GM21515 (cell line): ENCODE data around the gene RELN.
"Not testable (repeated sequence)": the region's sequence is repeated elsewhere in the genome, so short reads cannot be mapped to it uniquely, and the experiment has no call there.

Experiments used
- ATAC-seq: cut with Tn5 transposase; IDR thresholded peaks from one replicate; pipeline ENCODE4 v1.9.1; 2021; ENCODE audit not compliant: unreplicated experiment

The RELN gene

DNA sequence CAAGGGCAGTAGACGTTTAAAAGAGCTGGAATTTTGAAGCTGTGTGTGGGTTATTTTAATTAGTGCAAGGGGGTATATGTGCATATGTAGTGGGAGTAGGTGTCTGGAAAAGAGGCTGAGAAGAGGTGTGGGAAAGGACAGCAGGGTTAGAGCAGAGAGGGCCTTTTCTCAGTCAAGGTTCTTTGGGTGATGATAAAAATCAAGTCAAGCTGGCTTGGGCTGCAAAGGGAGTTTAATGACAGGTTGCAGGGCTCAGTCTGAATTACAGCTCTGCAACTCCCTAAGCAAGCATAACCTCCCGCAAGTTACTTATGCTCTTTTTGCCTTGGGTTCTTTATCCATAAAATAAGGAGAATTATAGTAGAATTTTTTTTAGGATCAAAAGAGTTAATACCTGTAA, 83.5 kb downstream of the RELN start:
- no peak for ATAC-seq

GRCh38 chr7:103902917-103903316, 86.5 kb downstream of the RELN start:
- ATAC-seq = no peak

DNA sequence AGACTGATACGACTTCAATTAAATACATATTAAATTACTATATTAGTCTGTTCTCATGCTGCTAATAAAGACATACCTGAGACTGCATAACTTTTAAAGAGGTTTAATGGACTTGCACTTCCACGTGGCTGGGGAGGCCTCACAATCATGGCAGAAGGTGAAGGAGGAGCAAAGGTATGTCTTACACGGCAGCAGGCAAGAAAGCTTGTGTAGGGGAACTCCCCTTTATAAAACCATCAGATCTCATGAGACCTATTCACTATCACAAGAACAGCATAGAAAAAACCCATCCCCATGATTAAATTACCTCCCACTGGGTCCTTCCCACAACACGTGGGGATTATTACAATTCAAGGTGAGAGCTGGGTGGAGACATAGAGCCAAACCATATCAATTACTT, 92.6 kb downstream of the RELN start:
- not testable (repeated sequence) for ATAC-seq

- no peak for ATAC-seq
These were observed 94.5 kb downstream of the RELN start for GRCh38 chr7:103894656-103895596.

DNA sequence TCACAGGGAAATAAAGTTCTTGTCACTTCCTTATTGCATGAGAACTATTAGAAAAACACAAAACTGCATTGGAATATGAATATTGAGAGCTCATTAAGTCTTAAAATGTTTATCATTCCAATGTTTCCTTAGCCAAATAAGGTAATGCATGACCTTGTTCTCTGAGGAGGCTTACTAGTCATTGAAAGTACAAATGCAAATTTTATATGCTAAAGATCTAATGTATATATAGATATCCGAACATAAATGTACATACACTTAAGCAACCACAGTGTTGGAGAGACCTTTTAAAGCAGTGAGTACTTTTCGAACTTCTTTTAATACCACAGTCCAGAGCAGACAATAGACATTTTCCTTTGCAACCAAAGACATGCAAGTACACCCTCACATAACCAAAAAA, 96.1 kb downstream of the RELN start:
- no peak for ATAC-seq

DNA sequence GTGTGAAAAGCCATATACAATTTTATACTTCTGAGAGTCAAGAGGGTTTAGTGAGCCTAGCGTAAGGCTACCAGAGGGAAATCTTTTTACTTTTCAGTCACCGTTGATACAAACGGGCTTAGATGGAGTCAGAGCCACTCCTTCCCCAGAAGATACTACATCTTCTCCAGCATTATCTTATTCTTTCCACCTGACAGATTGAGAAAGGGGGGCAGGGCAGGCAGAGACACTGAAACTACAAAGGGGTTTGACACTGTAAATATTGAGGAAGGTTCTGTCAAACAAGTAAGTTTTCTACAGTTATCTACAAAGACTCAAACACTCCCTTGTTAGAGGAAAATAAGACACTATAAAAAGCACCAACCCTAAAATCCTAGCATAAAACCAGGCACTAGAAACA, 100.0 kb downstream of the RELN start:
- ATAC-seq = no peak

- no peak for ATAC-seq
These were observed 100.8 kb downstream of the RELN start for GRCh38 chr7:103888603-103889153.

GRCh38 chr7:103887853-103888602, 101.4 kb downstream of the RELN start:
- no peak for ATAC-seq

- ATAC-seq = no peak
These were observed 102.4 kb downstream of the RELN start for GRCh38 chr7:103887050-103887449.

GRCh38 chr7:103879928-103880600, 109.4 kb downstream of the RELN start:
- no peak for ATAC-seq

GRCh38 chr7:103879411-103879810, 110.0 kb downstream of the RELN start:
- no peak for ATAC-seq

DNA sequence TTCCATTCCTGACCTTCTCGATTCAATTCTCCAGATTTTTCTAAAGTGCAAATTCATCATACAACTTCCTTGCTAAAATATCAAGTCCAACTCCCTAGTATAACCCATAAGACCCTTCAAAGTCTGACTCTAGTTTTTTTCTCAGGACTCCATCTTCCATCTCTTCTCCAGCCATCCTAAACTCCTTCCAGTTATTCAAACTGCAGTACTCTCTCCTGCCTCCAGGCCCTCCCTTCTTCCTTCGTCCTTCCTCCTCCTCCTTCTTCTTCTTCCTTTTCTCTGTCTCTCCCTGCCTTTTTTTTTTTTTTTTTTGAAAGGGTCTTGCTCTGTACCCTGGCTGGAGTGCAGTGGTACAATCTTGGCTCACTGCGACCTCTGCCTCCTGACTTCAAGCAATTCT, 111.9 kb downstream of the RELN start:
- no peak for ATAC-seq

DNA sequence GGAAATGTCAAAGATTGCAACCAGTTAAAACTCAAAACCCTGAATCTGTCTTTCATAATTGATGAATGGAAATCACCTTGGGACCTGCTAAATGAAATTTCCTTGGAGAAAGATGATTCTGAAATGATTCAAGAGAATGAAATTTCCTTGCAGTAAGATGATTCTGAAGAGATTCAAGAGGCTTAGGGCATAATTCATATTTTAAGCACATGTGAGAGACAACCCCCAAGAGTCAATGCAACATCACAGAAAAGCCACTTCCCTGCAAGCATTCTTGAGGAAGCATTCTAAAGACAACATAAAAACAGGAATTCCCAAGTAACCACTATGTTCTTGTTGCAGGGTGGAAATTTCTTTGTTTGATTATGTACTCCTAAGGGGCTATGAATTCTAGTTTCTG, 113.7 kb downstream of the RELN start:
- no peak for ATAC-seq

DNA sequence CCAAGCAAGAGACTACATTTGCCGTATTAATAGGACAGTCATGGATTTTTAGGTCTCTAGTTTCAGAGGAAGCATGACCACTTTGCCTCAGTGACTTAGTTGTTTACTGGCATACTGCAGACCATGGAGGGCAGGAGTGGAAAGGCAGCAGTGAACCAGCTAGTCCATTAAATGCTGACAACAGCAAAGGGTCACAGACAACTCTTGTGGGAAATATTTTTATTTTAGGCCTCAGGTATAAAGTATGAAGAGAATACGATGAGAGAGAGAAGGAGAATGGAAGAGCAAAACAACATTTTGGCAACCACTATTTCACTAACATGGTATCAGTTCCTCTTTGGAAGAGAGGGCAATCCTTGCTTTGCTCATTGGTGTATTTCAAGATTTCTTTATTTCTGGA, 118.0 kb downstream of the RELN start:
- ATAC-seq = no peak

DNA sequence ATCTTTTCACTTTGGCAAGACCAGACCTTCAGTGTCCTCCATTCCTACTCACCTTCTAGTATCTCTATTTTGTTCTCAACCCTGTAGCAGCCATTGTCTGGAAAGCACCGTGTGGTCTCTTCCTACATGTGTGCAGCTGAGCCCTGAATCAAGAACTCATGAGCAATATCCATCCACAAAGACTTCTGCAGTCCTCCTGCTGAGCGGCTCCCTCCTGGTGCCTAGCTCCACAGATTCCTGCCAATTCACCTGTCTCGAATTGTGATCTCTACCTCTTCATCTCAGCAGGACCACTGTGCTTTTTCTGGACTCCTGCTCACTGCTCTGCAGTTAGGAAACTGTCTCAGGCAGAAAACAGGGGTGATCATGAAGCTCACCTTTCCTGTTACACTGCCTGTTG, 118.8 kb downstream of the RELN start:
- ATAC-seq = no peak

DNA sequence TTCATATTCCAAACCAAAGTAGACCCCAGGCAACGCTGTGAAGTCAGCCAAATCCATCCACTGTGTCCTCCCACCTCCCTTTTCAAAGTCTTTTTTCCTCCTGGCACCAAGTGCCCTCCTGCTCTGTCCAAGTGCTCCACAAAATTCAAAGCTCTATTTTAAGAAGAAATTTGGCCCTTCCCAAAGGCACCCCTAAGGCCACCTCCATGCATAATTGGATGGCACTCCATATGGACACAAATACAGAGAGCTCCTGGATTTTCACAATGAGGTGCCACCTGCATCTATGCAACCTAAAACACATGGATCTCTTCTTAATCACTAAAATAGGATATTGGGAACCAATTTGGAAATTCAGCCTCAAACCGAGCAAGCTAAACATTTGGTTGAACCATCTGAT, 121.6 kb downstream of the RELN start:
- no peak for ATAC-seq

GRCh38 chr7:103866919-103867318, 122.5 kb downstream of the RELN start:
- ATAC-seq = no peak

- ATAC-seq = no peak
These were observed 124.0 kb downstream of the RELN start for GRCh38 chr7:103865442-103865841.

DNA sequence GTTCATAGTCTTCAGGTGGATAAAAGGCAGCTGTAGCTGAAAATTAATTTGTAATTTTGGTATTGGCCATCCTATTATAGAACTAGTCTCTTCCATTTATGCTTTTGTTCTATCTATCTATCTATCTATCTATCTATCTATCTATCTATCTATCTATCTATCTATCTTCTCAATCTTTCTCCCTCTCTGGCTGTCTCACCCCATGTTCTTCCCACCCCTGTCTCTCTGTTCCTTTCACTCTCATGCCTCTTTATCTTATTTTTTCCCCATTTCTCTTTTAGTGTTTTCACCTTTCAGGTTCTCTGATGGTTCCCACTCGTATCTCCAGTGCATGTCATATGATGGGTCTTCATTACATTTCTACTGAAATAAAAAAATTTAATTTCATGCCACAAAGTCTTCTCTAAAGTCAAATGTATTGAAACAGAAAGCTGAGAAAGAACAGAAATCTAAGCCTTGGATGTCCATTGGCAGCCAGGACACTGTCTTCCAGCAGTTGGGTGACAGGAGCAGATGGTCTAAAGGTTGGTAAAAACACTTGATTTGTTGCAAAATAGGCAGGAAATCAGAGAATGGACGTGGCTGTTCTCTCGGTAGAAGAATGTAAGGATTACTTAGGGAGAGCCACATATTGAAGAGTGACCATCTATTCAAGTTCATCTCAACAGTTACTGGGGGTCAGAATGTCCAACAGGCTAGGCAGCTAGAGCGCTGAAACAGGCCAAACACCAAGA, 127.0 kb downstream of the RELN start:
- ATAC-seq = no peak

DNA sequence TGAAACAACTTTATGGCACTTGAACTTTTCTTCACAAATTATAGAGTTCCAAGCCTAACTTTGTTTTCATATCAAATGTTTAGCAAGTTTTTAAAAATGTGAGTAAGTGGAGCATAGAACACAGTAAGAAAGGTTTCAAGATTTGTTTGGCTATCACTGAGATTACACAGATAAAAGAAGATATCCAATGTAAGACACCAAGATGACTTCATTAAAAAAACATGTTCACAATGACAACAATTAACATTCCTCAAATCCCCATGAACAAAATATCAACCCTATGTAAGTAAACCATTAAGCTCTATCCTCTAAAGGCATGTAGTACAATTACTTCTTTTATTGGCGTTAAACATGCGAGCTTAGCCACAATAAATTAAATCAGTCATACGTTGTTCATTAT, 129.7 kb downstream of the RELN start:
- no peak for ATAC-seq

DNA sequence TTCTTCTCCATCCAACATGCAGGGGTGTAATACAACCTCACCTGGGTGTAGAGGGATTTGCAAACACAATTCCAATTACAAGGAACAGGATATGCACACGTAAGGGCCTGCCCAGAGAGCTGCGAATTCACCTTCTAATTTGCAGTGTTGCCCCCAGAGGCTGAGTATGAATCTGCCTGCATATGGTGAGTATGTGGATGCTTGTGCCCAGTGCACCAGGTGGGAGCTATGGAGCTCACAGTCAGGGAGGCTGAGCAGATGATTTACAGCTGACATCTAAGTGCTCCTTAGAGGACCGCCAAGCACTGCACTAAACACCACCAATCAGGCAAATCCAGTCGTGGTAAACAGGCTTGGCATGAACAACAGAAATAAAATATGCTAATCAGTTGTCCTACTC, 132.0 kb downstream of the RELN start:
- ATAC-seq = no peak
